ENCODE data around the gene OBI1. TPM values are rescaled to one million over a fixed set of nuclear protein-coding genes. Genes with fewer than 3 reads are reported as not detected.

The OBI1 gene
- total RNA-seq, 1 experiment from 2014 or later = 14.0 TPM

DNA sequence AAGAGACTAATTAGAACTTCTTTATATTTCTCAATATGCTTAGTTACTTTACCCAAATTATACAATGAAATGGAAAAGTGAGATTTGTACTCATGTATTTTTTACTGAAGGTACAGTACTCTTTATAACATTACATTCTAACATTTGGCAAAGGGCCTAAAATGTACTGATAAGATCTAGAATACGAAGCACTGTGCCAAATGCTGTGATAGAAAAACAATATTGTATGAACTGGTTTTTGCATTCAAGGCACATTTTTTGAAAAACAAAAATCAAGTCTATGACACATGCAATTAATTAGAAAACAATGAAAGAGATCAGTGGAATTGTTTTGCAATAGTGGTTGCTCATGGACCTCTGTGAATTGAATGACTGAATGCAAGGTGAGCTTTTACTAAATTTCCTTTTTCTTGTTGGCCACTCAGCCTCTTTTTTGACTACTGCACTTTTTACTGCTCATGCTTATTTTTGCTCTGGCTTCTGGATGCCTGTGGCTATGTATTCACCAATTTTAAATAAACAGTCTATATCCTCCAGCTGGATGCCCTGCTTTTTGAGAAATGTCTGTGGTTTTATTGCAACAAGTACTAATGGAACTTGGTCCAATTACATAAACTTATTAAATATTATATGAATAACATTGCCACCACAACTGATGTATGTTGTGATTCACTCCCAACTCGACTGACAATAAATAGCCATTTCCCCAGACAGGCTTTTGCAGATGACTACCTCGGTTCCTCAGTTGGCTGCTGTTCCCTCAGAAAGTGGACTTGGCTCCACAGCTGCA, 41.4 kb upstream of the OBI1 start:
- Histone ChIP-seq H3K27me3 (ENCODE audit: insufficient read depth, low read length) (peaks cover 10% of the 10 kb centered on the region; the same call in 1 of the 2 replicates), H3K4me3 (replicated peaks in 1 of 2; ENCODE audit: low read depth in 1 of 2, low read length in 2 of 2) (no peak overlapping the region), H3K4me1 (ENCODE audit: control insufficient read depth in 1 of 2, insufficient read depth in 2 of 2, low read length in 2 of 2) (no peaks in the 10 kb centered on the region), H3K9me3 (ENCODE audit: control insufficient read depth in 1 of 2, insufficient read depth in 1 of 2, low read depth in 1 of 2, low read length in 2 of 2) (no peaks in the 10 kb centered on the region), H3K4me2 (ENCODE audit: low read length) (no peak overlapping the region), H3K9me2 (ENCODE audit: insufficient read depth) (no peaks in the 10 kb centered on the region), H3K9ac (ENCODE audit: low read length) (no peak overlapping the region), H3K27ac (ENCODE audit: low read depth, low read length) (no peak overlapping the region), H3K36me3 (ENCODE audit: control insufficient read depth in 1 of 2, insufficient read depth in 2 of 2, low read length in 2 of 2) (no peaks in the 10 kb centered on the region), H4K20me1 (ENCODE audit: insufficient read depth) (no peaks in the 10 kb centered on the region), H3K79me2 (ENCODE audit: insufficient read depth, low read length) (no peaks in the 10 kb centered on the region), H2AFZ (ENCODE audit: low read depth, low read length, poor library complexity, severe bottlenecking) (no peak overlapping the region)
- no TSS peak for BruUV-seq (replicated peaks)
- ATAC-seq (no peak), DNase-seq (ENCODE audit: low read depth, low spot score) (no peak)
- intact Hi-C loops (cut with micrococcal nuclease) = loop anchor here (10.0 kb wide), 1 partner anchor 566 kb away; no protein-coding TSS in a partner anchor
- TF ChIP-seq, protein P1, sequence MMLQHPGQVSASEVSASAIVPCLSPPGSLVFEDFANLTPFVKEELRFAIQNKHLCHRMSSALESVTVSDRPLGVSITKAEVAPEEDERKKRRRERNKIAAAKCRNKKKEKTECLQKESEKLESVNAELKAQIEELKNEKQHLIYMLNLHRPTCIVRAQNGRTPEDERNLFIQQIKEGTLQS (IDR thresholded peaks at IDR 0.05) = no peak
- TF ChIP-seq FOSL1 (IDR thresholded peaks at IDR 0.05; ENCODE audit: low read depth) = no peak
- no peak for TF ChIP-seq CEBPB (IDR thresholded peaks at IDR 0.05; ENCODE audit: low read depth)
- TF ChIP-seq POLR2AphosphoS5 (IDR thresholded peaks at IDR 0.05; ENCODE audit: low read depth, low read length) = no peak
- TF ChIP-seq POLR2A (IDR thresholded peaks at IDR 0.05; ENCODE audit: borderline replicate concordance, extremely low read depth, insufficient read depth, insufficient read length) = no peak
- TF ChIP-seq ZFX (IDR thresholded peaks at IDR 0.05) = no peak
- no peak for TF ChIP-seq YY1 (IDR thresholded peaks at IDR 0.05; ENCODE audit: extremely low read depth, insufficient replicate concordance, low read depth, low read length)
- TF ChIP-seq ELF1 (IDR thresholded peaks at IDR 0.05; ENCODE audit: borderline replicate concordance, low read depth) = no peak
- no peak for TF ChIP-seq SP1 (IDR thresholded peaks at IDR 0.05; ENCODE audit: low read depth)
- TF ChIP-seq, protein P2, sequence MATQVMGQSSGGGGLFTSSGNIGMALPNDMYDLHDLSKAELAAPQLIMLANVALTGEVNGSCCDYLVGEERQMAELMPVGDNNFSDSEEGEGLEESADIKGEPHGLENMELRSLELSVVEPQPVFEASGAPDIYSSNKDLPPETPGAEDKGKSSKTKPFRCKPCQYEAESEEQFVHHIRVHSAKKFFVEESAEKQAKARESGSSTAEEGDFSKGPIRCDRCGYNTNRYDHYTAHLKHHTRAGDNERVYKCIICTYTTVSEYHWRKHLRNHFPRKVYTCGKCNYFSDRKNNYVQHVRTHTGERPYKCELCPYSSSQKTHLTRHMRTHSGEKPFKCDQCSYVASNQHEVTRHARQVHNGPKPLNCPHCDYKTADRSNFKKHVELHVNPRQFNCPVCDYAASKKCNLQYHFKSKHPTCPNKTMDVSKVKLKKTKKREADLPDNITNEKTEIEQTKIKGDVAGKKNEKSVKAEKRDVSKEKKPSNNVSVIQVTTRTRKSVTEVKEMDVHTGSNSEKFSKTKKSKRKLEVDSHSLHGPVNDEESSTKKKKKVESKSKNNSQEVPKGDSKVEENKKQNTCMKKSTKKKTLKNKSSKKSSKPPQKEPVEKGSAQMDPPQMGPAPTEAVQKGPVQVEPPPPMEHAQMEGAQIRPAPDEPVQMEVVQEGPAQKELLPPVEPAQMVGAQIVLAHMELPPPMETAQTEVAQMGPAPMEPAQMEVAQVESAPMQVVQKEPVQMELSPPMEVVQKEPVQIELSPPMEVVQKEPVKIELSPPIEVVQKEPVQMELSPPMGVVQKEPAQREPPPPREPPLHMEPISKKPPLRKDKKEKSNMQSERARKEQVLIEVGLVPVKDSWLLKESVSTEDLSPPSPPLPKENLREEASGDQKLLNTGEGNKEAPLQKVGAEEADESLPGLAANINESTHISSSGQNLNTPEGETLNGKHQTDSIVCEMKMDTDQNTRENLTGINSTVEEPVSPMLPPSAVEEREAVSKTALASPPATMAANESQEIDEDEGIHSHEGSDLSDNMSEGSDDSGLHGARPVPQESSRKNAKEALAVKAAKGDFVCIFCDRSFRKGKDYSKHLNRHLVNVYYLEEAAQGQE (IDR thresholded peaks at IDR 0.05; ENCODE audit: low read depth) = no peak
- no peak for TF ChIP-seq EZH2 (IDR thresholded peaks at IDR 0.05)
- TF ChIP-seq EGR1 (IDR thresholded peaks at IDR 0.05; ENCODE audit: low read depth) = no peak
- TF ChIP-seq, protein P3, sequence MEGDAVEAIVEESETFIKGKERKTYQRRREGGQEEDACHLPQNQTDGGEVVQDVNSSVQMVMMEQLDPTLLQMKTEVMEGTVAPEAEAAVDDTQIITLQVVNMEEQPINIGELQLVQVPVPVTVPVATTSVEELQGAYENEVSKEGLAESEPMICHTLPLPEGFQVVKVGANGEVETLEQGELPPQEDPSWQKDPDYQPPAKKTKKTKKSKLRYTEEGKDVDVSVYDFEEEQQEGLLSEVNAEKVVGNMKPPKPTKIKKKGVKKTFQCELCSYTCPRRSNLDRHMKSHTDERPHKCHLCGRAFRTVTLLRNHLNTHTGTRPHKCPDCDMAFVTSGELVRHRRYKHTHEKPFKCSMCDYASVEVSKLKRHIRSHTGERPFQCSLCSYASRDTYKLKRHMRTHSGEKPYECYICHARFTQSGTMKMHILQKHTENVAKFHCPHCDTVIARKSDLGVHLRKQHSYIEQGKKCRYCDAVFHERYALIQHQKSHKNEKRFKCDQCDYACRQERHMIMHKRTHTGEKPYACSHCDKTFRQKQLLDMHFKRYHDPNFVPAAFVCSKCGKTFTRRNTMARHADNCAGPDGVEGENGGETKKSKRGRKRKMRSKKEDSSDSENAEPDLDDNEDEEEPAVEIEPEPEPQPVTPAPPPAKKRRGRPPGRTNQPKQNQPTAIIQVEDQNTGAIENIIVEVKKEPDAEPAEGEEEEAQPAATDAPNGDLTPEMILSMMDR (IDR thresholded peaks at IDR 0.05 in 2 of 3, conservative IDR thresholded peaks at IDR 0.05 in 1 of 3; ENCODE audit: borderline replicate concordance in 1 of 3, insufficient read depth in 1 of 3, low read depth in 2 of 3, low read length in 2 of 3) = no peak
- no peak for TF ChIP-seq RAD21 (IDR thresholded peaks at IDR 0.05; ENCODE audit: low read depth)
- no peak for TF ChIP-seq SIN3A (IDR thresholded peaks at IDR 0.05; ENCODE audit: low read depth)
- no peak for TF ChIP-seq JUND (IDR thresholded peaks at IDR 0.05)
- TF ChIP-seq ZNF274 (IDR thresholded peaks at IDR 0.05; ENCODE audit: low read depth, low read length) = no peak
- ChIA-PET POLR2A (no interaction called here), CTCF (no interaction called here), RAD21 (ENCODE audit: low non-redundant PET in 1 of 2, low total read pairs in 2 of 2, uncharacterized antibody in 2 of 2, unreplicated experiment in 2 of 2) (no interaction called here)
